HUDEP-2 (cell line): ENCODE data around the gene SPTAN1.
"Not testable (repeated sequence)": the region's sequence is repeated elsewhere in the genome, so short reads cannot be mapped to it uniquely, and the experiment has no call there.

Source experiments
- DNase-seq, 76 experiments: peaks; one replicate each; lab custom pipeline; 2025; ENCODE audit not compliant: unreplicated experiment in 76 of 76; lab: John Stamatoyannopoulos, UW

Gene SPTAN1

DNA sequence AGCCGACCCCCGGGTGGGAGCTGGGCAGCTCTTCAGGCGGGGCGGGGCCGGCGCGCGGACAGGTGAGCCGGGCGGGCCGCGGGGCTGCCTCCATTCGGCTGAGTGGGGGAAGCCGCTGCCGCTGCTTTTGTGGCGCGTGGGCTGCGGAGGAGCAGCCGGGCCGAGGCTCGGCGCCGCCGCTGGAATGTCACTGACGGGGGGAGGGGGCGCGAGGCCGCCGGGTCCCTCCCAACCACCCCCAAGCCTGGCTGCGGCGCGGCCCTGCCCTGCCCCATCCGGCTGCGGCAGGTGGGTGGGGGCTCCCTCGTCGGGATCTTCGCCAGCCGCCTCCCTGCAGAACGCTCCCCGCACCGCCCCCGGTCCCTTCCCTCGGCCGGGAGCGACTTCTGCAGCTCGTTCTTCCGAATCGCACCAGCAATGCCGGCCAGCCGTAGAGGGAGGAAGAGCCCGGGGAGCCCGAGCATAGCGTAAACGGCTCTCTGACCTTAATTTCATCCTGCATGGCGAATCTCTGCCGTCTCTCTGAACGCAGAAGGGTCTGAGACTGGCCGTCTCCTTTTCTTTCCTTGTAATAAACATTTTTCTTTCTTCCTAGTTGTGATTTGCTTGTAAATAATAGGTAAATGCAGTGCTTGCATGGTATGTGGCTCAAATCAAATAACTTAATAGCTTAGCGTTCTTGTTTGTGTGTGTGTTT, 505 bp downstream of the SPTAN1 start:
- DNase-seq = peak in 1 of 76 experiments; percentile 13

DNA sequence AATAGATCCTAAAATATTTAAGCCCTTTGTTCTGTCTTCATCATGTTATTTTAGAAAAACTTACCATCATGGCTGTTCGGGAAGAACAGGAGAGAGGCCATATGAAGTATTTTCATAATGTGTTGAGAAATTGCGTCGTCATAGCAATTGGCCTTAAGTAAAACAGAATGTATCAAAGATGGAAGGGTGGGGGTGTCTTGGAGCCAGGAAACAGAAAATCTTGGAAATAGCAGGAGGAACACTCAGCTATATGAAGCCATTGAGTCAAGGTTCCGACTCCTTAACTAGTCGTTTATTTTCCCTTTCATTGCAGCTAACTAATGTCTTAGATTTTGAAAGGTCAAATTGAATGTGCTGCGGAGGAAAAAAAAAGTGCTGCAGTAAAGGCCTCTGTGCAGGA, 1.3 kb downstream of the SPTAN1 start:
- DNase-seq = no peak

DNA sequence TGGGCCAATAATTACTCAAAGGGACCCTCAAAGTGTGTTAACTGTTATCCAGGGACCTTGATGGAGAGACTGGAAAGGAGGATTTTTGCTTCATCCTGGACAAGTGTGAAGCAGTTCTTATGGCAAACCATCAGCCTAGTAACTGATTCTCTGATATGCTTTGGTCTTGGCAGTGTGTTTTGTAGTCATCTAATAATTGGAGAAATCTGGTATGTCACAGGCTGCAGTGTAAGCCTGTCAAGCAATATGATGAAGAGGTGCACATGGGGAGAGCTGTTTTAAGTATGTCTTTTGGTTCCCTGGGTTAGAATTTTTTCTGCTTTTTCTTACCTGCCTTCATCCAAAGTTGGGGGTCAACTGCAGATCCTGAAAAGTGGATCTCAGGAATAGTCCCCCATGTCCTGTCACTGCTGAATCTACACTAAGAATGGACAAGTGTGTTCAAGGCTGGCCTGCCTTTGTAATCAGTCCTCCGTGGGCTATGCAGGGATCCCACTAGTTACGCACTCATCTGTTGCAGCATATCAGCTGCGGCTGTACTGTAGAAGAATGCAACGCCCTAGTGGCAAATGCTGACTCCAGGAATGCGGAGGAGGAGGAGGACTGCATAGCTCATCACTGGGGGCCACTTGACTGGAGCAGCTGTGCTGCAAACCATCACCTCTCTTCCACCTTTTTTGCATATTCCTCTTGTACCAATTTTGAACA, 1.9 kb downstream of the SPTAN1 start:
- peak in 4 of 76 experiments; percentile 4 to 14 (median 10) for DNase-seq

DNA sequence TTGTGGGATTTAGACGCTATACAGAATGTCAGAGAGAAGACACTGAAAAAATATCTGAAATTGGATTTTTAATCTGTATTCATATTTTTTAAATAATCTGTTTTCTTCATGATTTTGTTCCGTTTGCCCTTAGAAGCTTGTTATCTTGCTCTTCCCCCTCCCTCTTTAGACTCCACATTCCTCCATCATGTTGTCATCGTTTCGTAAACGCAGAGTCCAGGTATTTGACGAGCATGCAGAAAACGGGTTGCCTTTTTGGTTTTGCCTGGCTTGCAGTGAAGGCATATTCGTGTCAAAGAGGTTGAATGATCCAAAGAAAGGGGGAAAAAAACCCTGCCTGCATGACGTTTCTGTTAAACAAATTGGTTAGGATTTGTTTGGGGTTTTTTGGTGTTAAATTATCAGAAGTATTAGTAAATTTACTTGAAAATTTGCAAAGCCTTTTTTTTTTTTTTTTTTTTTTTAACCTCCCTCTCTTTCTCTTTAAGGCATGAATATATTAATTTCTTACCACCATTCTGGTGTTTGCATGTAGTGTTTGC, 2.9 kb downstream of the SPTAN1 start:
- DNase-seq = no peak

DNA sequence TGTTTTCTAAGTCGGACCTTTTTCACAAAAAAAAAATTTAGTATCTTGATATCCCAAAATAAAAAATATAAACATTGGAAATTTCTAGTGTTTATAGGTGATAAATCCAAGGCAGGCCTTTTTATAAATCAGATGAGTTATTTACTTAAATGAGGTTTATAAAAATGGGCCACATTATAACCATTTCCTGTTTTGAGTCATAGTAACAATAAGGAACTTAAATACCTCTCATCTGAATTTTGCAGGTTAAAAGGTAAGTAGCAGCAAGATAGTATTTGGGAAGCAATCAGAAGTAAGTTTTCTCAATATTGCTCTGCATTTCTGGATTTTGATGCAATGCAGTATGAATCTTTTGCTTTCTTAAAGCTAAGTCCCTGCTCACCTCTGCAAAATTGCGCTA, 3.9 kb downstream of the SPTAN1 start:
- DNase-seq = no peak

DNA sequence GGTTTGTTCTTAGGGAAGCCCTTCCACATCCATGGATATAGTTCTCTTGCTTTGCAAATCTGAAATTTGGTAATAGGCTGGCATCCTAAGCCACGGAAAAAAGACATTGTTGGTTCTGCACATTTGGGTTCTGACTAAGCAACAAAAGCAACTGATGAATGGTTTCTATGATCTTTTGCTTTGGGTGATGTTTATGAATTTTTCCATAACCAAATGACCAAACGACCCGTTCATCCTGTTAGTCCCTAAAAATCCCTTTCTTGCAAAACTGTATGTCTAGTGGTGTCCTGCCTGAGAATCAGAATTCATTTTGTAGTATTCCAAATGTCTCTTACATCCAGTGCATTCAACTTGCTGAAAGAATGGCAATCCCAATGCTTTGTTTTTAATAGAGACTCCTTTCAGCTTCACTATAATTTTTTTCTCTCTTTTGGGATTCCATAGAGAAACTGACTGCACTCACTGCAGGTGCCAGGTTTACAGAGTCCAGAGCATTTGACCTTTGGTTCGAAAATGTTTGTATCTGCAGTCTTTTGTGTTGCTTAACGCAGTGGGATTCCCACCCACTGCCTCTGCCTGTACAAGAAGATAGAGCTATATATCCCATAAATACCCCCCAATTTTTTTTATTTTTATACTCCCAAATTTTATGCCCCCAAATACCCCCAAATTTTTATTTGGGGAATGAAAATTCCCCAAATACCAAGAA, 4.7 kb downstream of the SPTAN1 start:
- DNase-seq = no peak

DNA sequence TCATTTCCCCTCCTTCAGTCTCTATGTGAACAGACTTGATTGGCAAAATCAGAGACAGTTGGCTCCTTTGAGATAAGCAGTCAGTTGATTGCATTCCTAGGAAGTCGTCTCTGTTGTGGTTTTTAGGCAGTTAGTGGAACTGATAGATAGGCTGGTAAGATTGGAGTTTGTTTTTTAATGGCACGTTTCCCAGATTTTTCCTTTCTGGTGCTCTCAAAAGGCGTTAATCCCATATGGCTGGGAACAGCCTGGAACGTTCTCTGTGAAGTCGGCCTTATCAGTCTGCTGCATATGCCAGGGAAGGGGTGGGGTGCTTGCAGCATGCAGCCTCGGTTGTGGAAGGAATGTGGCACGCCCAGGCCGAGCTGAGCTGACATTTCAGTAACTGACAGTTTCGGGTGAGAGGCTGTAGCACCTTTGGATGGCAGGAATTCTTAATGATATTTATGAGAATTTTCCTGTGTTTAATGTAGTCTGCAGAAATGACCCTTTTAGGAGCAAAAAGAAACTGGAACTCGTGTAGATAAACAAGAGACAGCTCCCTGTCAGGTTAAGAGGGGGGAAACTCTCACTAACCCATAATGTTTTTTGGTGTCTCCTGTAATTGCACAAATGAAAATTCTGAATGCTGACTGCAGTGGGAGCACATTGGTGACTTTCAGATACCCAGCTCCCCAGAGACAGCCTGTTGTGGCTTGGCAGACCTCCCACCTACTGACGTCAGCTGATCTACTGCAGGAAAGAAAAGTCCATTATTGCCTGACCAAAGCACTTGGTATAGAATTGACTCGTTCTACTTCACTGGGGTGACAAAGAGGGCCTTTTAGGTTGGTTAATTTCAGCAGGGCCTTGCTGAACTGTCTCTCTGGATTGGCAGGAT, 6.3 kb downstream of the SPTAN1 start:
- peak in 74 of 76 experiments; percentile 29 to 96 (median 84) for DNase-seq

DNA sequence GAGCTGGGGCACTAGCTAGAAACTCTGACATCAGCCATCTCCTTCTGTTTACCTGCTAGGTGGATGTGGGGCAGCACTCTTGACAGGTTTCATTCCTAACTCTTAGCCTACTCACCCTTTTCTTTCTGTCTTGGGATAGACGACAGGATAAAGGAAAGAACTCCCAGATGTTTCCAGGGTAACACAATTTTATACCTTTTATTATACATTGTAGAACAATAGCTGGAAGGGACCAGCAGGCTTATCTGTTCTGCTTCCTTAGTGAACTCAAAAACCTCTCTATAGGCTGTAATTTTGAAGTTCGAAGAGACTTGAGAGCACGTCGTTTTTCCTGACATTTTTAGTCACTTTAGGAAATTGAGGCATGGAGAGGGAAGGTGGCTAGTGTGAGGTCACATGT, 13.2 kb downstream of the SPTAN1 start:
- no peak for DNase-seq

DNA sequence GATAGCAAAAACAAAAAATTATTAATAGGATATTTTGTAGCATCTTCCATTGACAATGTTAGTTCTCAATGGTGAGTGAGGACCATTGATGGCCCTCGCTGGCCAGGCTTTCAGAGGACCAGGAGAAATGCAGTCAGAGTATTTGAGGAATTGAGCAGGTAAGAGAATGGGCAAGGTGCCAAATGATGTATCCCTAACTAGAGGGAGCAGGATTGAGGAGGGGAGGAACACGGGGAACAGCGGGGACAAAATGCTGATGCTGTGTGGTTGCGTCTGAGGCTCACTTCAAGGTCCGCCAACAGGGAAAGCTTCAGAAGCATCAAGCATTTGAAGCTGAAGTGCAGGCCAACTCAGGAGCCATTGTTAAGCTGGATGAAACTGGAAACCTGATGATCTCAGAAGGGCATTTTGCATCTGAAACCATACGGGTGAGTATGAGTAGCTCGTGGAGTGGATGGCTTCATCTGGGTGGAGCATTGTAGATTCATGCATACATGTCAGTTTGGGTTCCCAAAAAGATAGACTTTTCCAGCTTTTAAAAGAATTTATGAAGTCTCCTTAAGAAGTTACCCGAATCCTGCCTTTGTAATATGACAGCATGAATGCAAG, 16.2 kb downstream of the SPTAN1 start:
- no peak for DNase-seq

DNA sequence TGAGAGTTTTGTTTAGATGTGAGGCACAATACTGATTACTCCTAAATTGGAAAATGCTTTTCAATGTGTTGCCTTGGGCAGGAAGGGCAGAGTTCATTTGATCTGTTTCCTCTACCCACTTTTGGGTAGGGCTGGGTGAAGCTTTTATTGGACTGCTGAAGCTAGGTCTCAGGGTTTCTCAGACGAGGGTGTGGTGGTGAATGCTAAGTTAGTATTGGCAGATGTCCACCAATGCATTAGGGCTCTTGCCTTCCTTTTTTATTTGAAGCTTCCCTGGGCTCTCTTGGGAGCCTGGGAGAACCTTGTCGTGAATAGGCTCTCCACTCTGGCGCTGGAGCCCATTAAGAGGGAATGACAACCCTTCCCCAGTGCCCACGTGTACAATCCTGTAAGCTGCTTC, 23.1 kb downstream of the SPTAN1 start:
- peak in 17 of 76 experiments; percentile 4 to 40 (median 11) for DNase-seq

DNA sequence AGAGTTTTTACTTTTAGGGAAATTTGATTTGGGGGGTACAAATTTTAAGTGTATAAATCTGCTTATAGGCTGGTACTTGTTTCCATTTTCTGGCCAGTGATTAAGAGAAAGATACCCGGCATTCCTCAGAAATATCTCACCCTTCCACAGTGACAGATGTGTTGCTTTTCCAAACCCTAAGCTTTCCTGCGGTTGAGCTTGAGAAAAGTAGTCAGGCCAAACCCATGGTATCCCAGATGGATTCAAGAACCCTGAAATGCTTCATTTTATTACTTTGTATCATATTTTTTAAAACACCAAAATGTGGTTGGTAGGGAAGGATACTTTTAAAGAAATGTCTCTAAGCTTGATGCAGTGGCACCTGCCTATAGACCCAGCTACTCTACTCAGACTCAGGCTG, 23.5 kb downstream of the SPTAN1 start:
- DNase-seq = no peak

DNA sequence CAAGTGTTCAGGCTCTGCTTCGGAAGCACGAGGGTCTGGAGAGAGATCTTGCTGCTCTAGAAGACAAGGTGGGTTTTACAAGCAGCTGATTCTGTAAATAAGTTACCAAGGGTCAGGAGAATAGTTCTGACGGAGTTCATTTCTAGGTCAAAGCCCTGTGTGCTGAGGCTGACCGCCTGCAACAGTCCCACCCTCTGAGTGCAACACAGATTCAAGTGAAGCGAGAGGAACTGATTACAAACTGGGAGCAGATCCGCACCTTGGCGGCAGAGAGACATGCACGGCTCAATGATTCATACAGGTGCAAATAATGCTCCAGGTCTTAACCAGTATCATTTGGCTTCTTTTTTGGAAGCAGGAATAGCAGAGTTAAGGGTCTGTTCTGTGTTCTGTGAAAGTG, 24.8 kb downstream of the SPTAN1 start:
- DNase-seq = no peak

DNA sequence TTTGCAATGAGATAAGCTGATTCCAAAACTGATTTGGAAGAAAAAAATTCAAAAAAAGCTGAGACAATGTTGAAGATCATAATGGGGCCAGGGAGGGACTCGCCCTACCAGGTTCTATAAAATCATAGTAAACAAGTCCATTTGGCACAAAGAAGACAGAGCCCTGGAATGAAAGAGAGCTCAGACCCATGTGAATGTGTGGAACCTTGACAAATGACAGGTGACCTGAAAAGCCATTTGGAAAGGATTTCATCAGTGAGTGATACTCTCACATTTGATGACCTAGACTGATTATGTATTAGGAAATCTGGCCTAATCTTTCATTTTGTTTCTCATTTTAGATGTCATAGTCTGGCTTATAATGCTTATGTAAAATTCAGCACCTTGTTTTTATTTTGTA, 26.8 kb downstream of the SPTAN1 start:
- no peak for DNase-seq

DNA sequence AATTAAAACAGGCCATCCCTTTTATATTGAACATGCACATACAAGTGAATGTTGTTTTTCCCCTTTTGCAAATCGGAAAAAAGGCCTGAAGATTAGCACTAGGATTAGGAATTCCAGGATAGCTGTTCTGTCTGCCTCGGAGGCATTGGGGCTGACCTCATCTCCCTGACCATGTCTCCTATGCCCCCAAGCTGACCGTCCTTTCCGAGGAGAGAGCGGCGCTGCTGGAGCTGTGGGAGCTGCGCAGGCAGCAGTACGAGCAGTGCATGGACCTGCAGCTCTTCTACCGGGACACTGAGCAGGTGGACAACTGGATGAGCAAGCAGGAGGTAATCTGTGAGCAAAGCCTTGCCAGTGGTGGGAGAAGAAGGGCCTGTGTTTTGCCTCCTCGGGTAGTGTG, 28.3 kb downstream of the SPTAN1 start:
- no peak for DNase-seq

DNA sequence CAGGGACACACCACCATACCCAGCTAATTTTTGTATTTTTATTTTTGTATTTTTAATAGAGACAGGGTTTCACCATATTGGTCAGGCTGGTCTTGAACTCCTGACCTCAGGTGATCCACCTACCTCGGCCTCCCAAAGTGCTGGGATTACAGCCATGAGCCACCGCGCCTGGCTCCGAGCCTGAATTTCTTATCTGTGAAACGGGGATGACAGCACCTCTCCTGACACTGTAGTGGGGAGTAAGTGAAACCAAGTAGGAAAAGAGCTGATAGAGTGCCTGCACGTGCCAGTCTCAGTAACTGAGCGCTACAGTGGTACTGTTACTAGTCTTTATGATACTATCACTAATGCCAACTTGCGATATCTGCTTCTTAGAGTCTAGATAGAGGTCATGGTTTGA, 32.8 kb downstream of the SPTAN1 start:
- DNase-seq = peak in 47 of 76 experiments; percentile 1 to 65 (median 23)

DNA sequence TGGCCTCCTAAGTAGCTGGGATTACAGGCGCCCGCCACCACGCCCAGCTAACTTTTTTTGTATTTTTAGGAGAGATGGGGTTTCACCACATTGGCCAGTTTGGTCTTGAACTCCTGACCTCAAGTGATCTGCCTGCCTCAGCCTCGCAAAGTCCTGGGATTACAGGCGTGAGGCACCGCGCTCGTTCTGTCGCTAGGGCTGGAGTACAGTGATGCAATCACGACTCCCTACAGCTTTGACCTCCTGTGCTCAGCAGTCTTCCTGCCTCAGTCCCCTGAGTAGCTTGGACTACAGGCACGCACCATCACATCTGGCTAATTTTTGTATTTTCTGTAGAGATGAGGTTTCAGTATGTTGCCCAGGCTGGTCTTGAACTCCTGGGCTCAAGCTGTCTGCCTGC, 34.5 kb downstream of the SPTAN1 start:
- not testable (repeated sequence) for DNase-seq

DNA sequence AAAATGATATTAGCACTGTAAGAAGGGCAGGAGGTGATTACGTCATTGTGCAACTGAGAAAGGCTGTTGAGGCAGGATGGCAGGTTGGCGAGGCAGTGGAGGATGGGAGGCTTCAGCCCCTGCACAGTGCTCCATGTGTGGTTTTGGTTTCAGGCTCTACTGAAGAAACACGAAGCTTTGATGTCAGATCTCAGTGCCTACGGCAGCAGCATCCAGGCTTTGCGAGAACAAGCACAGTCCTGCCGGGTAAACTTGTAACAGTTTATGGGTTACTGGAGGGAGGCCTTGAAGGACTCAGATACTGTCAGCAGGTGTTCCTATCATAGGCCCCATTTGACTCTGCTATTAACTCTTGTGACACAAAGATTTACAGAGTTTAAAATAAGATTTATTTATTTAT, 35.1 kb downstream of the SPTAN1 start:
- DNase-seq = no peak

DNA sequence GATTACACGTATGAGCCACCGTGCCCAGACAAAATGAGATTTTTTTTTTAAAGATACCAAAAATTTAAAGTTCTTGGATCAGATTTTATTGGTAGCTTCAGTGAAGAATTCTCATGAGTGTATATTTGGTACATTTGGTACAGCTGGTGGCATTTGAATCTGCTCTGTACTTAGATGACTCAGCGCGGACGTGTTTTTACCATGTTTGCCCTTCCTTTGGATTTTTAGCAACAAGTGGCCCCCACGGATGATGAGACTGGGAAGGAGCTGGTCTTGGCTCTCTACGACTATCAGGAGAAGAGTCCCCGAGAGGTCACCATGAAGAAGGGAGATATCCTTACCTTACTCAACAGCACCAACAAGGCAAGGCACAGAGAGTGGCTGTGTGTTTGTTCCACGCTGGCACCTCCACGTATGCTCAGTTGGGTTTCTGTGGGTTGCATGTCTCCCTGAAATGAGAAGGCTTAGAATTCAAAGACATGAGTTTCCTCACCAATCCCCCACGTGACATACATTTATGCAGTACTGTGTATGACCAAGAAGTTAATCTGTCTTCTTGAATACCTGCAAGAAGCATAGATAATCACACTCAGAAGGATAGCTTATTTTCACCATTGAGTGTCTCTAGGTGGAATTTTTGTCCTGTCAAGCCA, 36.3 kb downstream of the SPTAN1 start:
- no peak for DNase-seq

DNA sequence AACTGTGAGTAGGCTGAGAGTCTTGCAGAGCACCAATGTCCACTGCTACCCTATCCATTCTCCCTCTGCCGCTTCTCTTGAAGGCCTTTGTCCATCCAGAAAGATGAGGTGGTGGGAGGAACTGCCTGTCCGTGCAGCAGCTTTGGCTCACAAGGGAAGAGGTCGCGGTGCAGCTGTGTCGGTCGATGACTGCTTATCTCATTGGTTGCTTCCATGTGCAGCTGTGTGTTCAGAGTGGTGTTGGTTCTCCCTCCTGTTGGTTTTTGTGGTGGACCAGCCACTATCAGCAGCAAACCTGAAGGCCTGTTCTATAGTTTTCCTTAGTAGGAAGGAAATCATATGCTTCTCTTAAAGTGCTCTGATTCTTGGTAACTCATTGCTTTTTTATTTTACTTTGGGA, 40.7 kb downstream of the SPTAN1 start:
- no peak for DNase-seq

DNA sequence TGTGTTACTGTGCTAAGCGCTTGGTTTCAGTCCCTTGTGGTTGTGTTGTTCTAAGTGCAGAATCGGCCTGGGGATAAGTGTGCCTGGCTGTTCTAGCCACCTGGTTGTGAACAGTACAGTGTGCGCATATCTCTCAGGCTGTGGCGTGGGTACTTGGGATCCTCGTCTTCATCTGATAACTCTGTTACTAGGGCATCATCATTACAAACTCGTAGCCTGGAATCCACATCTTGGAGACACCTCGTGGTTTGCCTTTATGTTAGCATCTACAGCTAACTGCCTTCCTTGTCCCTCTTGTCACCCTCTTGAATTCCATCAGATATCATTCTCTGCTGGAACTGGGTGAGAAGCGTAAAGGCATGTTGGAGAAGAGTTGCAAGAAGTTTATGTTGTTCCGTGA, 41.5 kb downstream of the SPTAN1 start:
- DNase-seq = no peak
